GM18498 (cell line): ENCODE measurements around the gene HCST.
"Not testable (repeated sequence)": the region's sequence is repeated elsewhere in the genome, so short reads cannot be mapped to it uniquely, and the experiment has no call there.

Experiments used
- ATAC-seq: cut with Tn5 transposase; IDR thresholded peaks from one replicate; pipeline ENCODE4 v1.9.1; 2021; ENCODE audit warnings: mild to moderate bottlenecking, moderate library complexity; ENCODE audit not compliant: unreplicated experiment

HCST gene

DNA sequence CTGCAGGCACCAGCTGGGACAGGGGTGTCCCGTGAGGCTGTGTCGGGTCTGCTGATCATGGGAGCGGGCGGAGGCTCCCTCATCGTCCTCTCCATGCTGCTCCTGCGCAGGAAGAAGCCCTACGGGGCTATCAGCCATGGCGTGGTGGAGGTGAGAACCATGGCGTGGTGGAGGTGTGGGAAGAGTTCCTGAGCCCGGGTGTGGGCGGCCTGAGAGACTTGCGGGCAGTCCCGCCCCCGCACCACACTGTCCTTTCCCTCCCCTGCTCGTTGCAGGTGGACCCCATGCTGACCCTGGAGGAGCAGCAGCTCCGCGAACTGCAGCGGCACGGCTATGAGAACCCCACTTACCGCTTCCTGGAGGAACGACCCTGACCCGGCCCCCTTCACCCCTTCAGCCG is 23.3 kb upstream of the HCST start:
- ATAC-seq = no peak

DNA sequence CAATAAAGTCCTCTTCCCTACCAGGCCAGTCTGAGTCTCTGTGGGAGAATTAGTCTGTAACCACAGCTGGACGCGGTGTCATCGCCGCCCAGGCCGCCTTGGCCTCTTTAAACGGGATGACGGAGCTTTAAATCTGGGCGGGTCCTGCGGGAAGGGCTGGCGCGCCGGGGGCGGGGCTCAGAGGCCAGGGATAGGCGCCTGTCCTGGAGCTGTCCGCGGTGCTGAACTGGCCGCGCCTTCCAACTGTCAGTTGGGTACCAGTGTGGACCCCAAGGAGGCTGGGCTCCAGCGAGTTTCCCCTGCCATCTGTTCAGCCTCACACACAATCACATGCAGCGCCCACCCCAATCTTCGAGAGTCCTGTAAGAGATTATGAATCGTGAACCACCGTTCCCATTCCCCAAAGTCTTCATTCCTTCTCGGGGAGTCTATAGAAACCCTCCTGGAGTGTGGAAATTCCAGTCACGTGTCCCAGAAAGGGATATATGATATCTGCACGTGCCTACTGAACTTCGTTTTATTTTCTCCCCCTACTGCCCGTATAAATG is 22.5 kb upstream of the HCST start:
- no peak for ATAC-seq

DNA sequence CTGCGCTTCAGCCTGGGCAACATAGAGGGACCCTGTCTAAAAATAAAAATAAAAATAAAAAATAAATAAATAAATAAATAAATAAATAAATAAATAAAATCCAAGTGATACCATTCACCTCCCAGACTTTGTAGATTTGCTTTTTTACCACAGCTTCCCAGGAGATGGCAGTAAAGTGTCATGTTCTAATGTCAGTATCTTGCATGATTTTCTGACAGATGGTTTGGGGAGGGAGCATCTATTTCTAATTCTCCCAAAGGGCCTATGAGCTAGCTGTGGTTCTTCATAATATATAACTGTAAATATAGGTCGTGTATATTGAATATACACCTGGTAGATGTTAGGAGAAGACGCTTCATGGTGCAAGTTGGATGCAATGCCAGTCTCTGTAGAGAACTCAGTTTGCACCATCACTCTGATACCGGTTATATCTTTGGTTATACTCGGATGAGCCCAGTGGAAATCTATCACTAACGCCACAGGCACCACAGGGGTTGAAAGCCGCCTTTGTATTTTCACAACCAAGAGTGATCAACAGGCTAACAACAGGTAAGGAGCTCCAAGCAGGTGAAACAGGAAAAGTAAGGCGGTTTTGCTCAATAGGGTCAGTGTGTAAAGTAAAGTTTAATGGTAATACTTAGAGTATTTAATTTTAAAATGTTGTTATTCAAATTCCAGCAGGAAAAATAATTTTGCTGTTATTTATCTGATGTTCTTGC is 20.1 kb upstream of the HCST start:
- no peak for ATAC-seq

DNA sequence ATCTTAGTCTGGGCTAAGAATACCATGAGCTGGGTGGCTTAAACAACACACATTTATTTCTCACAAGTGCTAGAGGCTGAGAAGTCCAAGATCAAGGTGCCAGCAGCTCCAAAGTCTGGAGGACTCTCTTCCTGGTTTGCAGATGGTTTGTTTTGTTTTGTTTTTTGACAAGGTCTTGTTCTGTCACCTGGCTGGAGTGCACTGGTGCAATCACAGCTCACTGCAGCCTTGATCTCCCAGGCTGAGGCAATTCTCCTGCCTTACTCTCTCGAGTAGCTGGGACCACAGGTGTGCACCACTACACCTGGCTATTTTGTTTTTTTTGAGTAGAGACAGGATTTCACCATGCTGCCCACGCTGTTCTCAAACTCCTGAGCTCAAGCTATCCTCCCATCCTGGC is 18.4 kb upstream of the HCST start:
- ATAC-seq = no peak

DNA sequence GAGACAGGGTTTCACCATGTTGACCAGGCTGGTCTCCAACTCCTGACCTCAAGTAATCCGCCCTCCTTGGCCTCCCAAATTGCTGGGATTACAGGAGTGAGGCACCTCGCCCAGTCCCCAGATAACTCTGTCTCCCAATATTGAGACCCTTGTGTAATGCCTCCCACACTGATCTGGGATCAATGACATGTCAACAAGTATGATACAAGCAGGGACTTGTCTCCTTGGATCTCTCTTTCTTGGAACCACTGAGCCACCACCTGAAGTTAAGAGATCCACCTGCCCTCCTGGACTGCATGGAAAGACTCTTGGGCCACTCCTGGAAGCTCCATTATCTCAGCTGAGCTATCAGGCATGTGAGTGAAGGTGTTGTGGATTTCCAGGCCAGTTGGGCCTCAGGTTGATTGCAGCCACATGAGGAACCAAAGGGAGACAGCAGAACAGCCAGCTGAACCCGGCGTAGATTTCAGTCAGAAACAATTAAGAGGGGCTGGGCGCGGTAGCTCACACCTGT is 17.0 kb upstream of the HCST start:
- ATAC-seq = no peak

DNA sequence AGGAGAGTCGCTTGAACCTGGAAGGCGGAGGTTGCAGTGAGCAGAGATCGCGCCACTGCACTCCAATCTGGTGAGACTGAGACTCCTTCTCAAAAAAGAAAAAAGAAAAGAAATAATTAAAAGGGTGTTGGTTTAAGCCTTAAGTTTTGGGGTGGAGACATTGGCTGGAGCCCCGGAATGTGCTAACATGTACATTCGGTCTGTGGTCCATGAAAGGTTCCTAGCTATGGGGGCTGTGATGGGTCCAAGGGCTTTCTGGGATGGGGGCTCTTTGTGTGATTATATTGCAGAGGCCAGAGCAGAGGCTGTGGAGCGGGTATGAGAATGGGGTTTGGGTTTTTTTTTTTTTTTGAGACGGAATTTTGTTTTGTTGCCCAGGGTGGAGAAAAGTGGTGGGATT is 16.4 kb upstream of the HCST start:
- ATAC-seq = no peak

DNA sequence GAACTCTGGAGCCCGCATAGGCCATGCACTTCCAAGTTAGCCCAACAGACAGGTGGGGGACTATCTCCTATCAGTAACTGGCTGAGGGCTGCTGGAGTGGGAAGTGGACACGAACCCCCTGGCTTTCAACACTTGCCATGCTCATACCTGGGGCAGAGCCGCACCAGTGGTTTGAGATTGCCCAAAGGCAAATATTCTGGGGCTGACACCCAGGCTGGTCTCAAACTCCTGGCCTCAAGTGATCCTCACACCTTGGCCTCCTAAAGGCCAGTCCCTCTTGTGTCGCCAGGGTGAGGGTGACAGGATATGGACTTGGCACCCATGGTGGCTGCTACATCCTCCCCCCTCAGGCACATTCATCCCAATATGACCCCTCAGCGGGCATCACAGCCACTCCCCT is 15.1 kb upstream of the HCST start:
- ATAC-seq = no peak

DNA sequence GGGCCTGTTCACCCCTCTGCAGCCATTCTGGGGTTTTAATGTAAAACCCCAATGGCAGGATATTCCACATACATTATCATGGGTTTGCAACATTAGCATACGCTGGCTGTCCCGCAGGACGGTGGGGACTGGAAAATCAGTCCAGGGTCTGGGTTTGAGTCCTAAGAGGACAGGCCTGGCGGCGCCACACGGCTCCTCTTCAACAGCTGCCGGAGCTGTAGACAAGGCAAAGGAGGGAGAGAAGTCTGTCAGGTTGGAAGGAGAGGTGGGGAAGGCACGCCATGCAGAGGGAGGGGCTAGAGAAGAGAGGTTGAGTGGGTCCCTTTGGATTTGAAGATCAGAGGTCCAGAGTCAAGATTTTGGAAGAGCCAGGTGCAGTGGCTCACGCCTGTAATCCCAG is 13.9 kb upstream of the HCST start:
- no peak for ATAC-seq

DNA sequence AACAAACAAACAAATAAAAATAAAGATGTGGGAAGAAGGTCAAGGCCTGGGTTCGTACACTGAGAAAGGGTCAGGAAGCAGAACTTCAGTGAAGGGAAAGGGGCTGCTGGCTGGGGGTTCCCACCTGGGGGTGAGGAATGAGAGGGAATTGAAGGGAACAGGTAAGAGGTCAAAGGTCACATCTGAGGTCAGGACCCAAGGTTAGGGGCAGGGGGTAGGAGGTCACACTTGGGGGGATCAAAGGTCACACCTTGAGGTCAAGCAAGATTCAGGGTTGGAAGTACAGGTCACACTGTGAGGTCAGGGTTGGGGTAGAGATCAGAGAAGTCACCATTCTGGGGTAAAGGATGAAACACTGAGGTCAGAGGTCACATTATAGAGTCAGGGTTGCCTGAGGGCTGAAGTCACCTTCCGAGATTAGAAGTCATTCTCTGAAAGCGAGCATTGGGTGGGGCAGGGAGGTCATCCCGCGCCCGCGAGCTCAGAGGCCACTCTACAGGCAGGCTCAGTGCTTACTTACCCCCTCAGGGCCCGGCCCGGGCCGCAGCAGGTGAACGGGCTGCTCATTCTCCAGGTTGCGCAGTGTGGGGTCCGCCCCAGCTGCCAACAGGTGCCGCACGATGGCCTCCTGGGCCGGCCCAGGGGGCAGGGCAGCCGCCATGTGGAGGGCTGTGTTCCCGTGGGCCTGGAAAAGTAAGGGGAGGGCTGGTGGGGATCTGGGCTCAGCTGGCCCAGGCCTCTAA is 12.8 kb upstream of the HCST start:
- ATAC-seq = no peak

DNA sequence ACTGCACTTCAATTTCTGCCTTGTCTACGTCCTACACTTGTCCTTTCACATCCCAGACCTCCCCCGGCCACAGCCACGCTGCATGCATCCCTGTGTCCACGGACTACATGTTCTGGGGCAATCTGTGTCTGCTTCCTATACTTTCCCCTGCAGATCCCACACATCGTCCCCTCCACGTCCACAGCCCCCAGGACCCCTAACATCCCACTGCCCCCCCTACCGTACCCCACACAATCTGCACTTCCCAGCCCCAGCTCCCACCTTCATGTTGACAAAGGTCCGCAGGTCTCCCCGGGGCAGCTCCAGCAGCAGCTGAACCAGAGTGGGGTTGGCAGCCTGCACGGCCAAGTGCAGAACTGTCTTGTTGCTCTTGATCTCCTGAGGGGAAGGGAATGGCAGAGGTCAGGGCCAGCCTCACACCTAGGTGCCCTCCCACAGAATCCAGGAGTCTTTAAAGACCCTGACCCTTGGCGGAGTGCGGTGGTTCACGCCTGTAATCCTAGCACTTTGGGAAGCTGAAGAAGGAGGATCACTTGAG is 12.1 kb upstream of the HCST start:
- ATAC-seq = no peak

DNA sequence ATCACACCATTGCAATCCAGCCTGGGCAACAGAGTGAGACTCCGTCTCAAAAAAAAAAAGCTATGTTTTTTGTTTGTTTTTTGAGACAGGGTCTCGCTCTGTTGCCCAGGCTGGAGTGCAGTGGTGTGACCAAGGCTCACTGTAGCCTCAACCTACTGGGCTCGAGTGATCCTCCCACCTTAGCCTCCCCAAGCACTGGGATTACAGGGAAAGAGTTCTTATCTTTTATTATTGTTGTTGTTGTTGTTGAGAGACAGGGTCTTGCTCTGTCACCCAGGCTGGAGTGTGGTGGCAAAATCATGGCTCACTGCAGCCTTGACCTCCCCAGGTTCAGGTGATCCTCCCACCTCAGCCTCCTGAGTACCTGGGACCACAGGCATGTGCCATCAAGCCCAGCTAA is 10.5 kb upstream of the HCST start:
- ATAC-seq = not testable (repeated sequence)

DNA sequence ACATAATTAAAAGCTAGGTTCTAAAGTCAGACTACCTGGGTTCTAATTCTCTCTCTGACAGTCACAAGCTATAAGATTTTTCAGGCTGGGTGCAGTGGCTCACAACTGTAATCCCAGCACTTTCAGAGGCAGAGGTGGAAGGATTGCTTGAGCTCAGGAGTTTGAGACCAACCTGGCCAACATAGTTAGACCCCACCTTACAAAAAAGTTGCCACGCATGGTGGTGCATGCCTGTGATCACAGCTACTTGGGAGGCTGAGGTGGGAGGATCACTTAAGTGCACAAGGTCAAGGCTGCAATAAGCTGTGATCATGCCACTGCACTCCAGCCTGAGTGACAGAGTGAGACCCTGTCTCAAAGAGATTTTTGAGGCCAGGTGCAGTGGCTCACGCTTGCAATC is 8.0 kb upstream of the HCST start:
- no peak for ATAC-seq

DNA sequence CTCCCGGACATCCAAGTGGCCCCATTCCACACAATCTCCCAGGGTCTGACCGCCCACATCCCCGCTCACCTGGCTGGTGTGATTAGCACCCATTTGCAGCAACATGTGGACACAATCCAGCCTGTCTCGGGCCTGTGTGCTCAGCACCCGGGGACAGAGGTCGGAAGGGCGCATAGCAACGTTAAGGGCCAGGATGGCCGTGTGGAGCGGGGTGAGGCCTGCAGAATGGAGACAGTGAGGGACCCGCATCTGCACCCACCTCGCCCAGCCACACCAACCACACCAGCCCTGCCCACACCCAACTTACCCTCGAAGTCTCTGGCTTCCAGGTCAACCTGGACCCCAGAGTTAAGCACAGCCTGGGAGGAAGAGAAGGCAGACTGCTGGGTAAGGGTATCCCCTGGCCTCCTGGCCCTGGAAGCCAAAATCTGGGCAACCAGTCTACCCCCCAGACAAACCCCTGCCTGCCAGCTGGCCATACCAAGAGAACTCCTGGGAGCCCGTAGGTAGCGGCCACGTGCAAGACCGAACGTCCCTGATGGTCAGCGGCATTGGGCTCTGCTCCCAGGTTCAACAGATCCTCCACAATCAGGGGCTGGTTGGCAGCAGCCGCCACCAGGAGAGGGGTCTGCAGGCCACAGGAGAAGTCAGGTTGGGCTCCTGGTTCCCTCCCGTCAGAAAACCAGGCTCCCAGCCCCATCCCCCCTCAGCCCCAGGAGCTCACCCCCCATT is 6.3 kb upstream of the HCST start:
- no peak for ATAC-seq

DNA sequence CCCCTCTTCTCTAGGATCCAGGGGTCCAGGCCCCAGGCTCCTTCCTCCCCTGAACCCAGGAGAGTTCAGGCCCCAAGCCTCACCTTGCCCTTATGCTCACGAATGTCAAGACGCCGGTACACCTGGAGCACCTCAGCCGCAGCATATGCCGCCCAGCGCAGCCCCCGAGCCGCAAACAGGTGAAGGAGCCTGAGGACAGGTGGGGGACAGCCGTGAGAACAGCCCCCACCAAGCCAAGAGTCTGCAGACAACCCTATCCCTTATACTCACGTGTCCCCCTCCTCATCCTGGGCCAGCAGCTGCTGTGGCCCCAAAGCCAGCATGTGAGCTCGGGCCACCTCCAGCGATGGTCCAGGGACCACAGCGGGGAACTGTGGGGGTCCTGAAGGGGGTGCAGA is 5.7 kb upstream of the HCST start:
- no peak for ATAC-seq

DNA sequence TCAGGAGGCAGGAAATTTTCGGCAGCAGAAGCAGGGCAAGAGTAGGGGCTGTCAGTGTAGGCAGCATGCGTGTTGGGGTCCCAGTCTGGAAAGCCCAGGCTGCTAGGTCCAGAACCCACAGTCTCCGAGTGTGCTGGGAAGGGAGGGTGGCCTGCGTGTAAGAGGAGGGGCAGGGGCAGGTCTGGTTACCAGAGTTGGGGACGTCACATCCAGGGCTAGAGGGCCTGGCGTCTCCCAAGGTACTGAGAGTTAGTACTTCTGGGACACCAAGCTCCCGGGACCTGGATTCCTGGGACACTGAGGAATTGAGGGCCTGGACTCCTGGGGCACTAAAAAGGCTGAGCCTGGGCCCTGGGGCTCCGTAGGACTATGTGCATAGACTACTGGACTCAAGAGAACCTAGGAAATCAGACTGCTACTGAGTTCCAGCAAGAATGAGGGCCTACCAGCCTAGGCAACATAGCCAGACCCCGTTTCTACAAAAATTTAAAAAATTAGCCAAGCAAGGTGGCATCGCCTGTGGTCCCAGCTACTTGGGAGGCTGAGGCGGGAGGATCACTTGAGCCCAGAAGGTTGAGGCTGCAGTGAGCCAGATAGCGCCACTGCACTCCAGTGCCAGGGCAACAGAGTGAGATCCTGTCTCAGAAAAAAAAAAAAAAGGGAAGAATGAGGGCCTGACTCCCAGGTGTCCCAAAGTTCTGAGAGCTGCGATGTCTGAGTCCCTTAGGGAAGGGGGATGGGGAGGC is 4.5 kb upstream of the HCST start:
- ATAC-seq = no peak

DNA sequence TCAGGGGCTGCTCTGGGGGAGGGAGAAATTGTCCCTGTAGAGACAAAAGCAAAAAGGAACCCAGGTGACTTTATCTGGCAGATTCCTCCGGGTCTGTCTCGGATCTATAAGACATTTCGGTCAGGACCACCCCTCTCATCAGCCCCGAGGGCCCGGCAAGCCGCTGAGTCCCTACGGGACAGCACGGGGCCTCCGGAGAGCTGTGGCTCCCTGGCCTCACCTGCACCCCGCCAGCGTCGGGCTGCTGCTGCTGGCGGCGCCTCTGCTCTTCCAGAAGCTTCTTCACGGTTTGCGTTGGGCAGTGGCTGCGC is 3.9 kb upstream of the HCST start:
- ATAC-seq = no peak

DNA sequence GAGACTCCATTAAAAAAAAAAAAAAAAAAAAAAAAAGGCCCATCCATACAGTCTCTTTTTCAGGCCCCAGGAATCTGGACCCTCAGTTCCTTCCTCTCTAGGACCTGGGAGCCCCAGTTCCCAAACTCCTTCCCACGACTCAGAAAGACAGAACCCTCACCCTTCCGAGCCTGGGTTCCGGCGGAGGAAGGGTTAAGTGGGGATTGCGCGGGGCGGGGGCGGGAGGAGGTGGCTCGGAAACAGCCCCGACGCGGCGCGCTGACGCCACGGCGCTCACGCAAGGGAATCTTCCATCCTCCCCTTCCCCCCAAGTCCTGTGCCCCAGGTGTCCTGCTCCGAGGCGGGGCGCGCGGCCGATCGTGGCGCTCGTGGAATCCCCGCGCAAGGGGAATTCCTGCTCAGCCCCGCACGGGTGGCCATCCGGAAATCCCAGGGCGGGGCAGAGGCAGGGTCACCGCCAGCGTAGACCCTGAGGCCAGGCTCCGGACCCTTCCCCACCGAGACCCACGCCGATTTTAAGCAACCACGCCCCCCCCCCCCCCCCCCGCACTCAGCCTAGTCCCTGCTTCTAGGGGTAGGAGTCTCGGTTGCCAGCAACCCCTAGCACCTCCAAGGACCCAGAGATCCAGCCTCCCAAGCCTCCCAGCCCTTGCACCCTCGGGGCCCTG is 2.6 kb upstream of the HCST start:
- ATAC-seq = peak; percentile 39

DNA sequence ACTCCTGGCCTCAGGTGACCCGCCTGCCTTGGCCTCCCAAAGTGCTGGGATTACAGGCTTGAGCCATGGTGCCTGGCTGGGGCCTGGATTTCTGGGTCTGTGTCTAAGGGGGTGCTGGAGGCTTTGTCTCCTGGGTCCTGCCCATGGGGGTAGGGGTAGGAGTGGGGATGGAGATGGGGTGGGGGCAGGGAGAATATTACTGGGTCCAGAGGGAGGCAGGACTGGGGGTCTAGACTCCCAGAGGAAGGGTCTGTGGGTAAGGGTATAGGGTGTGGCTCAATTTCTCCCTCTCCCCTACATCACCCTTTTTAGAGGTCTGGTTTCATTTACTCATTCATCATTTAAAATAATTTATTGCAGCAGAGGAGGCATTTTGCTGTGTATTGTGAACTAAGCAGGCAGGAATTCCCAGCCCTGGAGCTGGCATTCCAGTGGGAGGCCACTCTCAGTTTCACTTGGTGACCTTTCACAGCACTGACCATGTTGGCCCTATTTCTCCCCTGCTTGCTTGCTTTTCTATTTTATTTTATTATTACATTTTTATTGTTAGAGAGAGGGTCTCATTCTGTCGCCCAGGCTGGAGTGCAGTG is 1.2 kb upstream of the HCST start:
- ATAC-seq = no peak

DNA sequence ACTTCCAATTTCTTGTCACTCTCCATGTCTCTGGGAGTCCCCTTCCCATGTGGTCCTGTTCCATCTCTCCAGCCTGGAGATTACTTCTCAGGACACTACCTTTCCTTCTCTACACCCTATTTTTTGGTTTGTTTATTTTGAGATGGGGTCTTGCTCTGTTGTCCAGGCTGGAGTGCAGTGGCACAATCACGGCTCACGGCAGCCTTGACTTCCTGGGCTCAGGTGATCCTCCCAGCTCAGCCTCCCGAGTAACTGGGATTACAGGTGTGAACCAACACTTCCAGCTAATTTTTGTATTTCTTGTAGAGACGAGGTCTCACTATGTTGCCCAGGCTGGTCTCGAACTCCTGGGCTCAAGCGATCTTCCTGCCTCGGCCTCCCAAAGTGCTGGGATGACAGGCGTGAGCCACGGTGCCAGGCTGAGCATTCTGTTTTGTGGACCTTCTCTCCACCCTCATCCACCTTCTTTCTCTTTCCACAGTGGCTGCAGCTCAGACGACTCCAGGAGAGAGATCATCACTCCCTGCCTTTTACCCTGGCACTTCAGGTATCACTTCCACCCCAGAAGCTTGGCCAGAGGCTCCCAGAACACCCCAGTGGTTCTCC is 644 bp downstream of the HCST start:
- no peak for ATAC-seq
